ENCODE measurements around the gene ZNF654. TPM values are rescaled to one million over a fixed set of nuclear protein-coding genes. Genes with fewer than 3 reads are reported as not detected.
"Not testable (repeated sequence)": the region's sequence is repeated elsewhere in the genome, so short reads cannot be mapped to it uniquely, and the experiment has no call there.

Gene ZNF654
- polyA plus RNA-seq, 3 donors: 3.0 to 7.2 (median 4.8) TPM

- Mint-ChIP-seq H3K4me3 (no peak overlapping the region), H3K36me3 (no peaks in the 10 kb centered on the region), H3K4me1 (peaks cover 2% of the 10 kb centered on the region), H3K27ac (no peak overlapping the region), H3K27me3 (ENCODE audit: low read depth in 3 of 3) (no peaks in the 10 kb centered on the region), H3K9me3 (peaks cover 5 to 12% (median 11%) of the 10 kb centered on the region in 7 donors)
- DNase-seq: no peak
- H2AFZ ChIP-seq (ENCODE audit: insufficient read depth, low read depth, low read length, poor library complexity, severe bottlenecking): no peak overlapping the region
- H3K4me1 ChIP-seq (ENCODE audit: control insufficient read depth in 1 of 2, insufficient read depth in 2 of 2, low read length in 2 of 2): no peaks in the 10 kb centered on the region
- no peaks in the 10 kb centered on the region for H3K79me2 ChIP-seq (ENCODE audit: insufficient read depth, low read length)
- H3K4me2 ChIP-seq (replicated peaks; ENCODE audit: extremely low read depth, low read length, poor library complexity, severe bottlenecking): no peak overlapping the region
- 46% methylated on average over 1 of the region's 2 CpGs for WGBS (ENCODE audit: insufficient coverage)
- H3K27ac ChIP-seq (ENCODE audit: low read depth in 1 of 2, low read length in 2 of 2): no peak overlapping the region
- H3K4me3 ChIP-seq (replicated peaks in 1 of 3; ENCODE audit: low read depth in 2 of 3, low read length in 3 of 3): no peak overlapping the region
- H4K20me1 ChIP-seq (ENCODE audit: insufficient read depth, low read length): no peaks in the 10 kb centered on the region
- H3K9ac ChIP-seq (ENCODE audit: insufficient read depth, low read length, poor library complexity, severe bottlenecking): no peak overlapping the region
- peaks cover 0 to 8% of the 10 kb centered on the region in 2 donors for H3K9me3 ChIP-seq (replicated peaks in 1 of 2; ENCODE audit: control insufficient read depth in 1 of 2, insufficient read depth in 1 of 2, low read length in 2 of 2)
- H3K27me3 ChIP-seq (ENCODE audit: control insufficient read depth in 2 of 2, insufficient read depth in 2 of 2, low read length in 2 of 2): no peaks in the 10 kb centered on the region
- H3K36me3 ChIP-seq (replicated peaks in 1 of 2; ENCODE audit: control insufficient read depth in 1 of 2, insufficient read depth in 2 of 2, low read length in 2 of 2): no peaks in the 10 kb centered on the region
- intact Hi-C loops (cut with micrococcal nuclease): no loop called here
- TF ChIP-seq, protein P1, sequence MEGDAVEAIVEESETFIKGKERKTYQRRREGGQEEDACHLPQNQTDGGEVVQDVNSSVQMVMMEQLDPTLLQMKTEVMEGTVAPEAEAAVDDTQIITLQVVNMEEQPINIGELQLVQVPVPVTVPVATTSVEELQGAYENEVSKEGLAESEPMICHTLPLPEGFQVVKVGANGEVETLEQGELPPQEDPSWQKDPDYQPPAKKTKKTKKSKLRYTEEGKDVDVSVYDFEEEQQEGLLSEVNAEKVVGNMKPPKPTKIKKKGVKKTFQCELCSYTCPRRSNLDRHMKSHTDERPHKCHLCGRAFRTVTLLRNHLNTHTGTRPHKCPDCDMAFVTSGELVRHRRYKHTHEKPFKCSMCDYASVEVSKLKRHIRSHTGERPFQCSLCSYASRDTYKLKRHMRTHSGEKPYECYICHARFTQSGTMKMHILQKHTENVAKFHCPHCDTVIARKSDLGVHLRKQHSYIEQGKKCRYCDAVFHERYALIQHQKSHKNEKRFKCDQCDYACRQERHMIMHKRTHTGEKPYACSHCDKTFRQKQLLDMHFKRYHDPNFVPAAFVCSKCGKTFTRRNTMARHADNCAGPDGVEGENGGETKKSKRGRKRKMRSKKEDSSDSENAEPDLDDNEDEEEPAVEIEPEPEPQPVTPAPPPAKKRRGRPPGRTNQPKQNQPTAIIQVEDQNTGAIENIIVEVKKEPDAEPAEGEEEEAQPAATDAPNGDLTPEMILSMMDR (IDR thresholded peaks at IDR 0.05): no peak
Observed at GRCh38 chr3:88013592-88013991, 45.5 kb upstream of the ZNF654 start.

- H3K4me1 Mint-ChIP-seq; H3K27me3 Mint-ChIP-seq (ENCODE audit: low read depth in 3 of 3); intact Hi-C loops (cut with micrococcal nuclease): not testable (repeated sequence)
Observed at GRCh38 chr3:88015656-88016055, 43.4 kb upstream of the ZNF654 start.

More at GRCh38 chr3:88015656-88016055, 43.4 kb upstream of the ZNF654 start:
- H3K4me3 Mint-ChIP-seq; H3K4me1 ChIP-seq (ENCODE audit: control insufficient read depth in 1 of 2, insufficient read depth in 2 of 2, low read length in 2 of 2); H3K36me3 Mint-ChIP-seq; H3K79me2 ChIP-seq (ENCODE audit: insufficient read depth, low read length); DNase-seq; H3K27ac Mint-ChIP-seq; H3K4me2 ChIP-seq (replicated peaks; ENCODE audit: extremely low read depth, low read length, poor library complexity, severe bottlenecking); H3K9me3 ChIP-seq (replicated peaks in 1 of 2; ENCODE audit: control insufficient read depth in 1 of 2, insufficient read depth in 1 of 2, low read length in 2 of 2); H3K27me3 ChIP-seq (ENCODE audit: control insufficient read depth in 2 of 2, insufficient read depth in 2 of 2, low read length in 2 of 2); H2AFZ ChIP-seq (ENCODE audit: insufficient read depth, low read depth, low read length, poor library complexity, severe bottlenecking); H3K4me3 ChIP-seq (replicated peaks in 1 of 3; ENCODE audit: low read depth in 2 of 3, low read length in 3 of 3); H3K27ac ChIP-seq (ENCODE audit: low read depth in 1 of 2, low read length in 2 of 2); H3K9ac ChIP-seq (ENCODE audit: insufficient read depth, low read length, poor library complexity, severe bottlenecking); H3K36me3 ChIP-seq (replicated peaks in 1 of 2; ENCODE audit: control insufficient read depth in 1 of 2, insufficient read depth in 2 of 2, low read length in 2 of 2); H4K20me1 ChIP-seq (ENCODE audit: insufficient read depth, low read length): not testable (repeated sequence)
- 91% methylated on average over 11 of the region's 35 CpGs for WGBS (ENCODE audit: insufficient coverage)
- peaks cover 5 to 12% (median 11%) of the 10 kb centered on the region in 7 donors for H3K9me3 Mint-ChIP-seq
